ENCODE measurements around the gene FAM131C.
"Not testable (repeated sequence)": the region's sequence is repeated elsewhere in the genome, so short reads cannot be mapped to it uniquely, and the experiment has no call there.

FAM131C gene

DNA sequence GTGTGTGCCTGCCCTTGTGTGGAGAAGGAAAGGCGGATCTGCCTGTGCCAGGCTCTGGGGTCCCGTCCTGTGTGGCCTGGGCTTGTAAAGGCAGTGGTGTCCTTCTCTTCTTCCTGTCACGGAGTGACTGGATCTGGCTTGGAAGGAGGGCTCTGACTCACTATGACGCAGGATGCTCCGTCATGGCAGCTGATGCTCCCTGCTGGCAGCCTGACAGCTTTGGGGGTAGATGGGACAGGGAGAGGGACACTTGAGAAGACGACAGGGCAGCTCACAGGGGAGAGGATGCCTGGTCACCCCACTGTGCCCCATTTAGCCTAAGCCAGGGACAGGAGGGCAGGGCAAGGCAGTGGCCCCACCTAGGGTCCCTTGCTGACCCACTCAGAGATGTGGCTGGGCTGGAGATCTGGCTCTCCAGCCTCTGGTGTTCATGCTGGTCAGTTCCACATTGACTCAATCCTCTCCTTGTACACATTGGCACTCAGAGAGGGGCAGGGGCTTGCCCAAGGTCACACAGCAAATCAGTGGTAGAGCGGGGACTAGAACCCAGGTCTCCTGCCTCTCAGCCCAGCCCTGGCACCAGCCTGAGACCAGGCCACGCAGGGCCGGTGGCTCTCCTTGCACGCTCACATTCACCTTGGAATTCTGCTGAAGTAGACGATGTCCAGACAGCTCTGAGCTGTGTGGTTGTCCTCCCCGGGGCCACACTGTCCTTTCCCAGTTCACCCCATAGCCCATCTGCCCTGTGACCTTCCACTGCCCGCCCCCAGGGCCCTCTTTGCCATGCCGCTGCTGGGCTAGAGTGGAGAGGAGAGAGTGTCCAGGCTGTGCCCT, 2.8 kb upstream of the FAM131C start:
- DNase-seq: no peak

- no peak for DNase-seq
Measured at GRCh38 chr1:16075337-16076030, 2.0 kb upstream of the FAM131C start.

GRCh38 chr1:16074217-16074616, 766 bp upstream of the FAM131C start:
- no peak for DNase-seq

DNA sequence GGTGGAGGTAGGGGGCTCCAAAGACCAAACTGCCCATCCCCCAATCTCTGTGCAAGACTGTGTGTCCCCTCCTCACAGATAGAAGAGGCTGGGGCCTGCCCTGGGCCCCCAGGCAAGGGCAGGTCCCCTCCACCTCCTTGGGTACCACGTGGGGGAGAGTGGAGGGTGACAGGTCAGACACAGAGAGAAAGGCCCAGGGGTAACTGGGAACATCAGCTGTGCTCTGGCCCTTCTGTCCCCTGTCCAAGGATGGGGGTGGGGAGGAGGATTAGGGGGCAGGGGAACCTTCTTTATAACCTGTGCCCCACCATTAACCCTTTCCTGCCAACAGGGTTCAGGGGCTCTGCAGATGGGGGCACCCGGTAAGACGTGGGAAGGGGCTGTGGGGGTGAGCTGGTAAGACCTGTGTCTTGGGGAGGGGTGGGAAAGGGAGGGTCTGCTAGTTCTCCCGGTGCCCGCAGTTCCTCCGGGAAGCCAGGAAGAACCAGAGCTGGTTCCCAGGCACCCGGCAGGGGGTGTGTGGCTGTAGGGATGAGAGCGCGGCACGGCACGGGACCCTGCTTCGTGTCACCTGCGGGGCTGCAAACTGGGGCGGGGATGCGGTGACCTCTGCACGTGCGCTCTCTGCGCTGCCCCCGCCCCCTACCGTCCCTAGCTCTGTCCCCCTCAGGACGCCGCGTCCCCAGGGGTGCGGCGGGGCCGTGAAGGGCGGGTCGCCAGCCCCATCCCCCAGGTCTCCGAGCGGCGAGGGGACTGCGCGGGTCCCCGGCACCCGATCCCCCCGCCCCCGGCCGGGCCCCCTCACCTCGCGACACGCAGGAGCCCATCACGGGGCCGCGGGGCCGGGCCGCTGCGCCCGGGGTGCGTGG, 601 bp downstream of the FAM131C start:
- no peak for DNase-seq

GRCh38 chr1:16072095-16072494, 1.4 kb downstream of the FAM131C start:
- DNase-seq: no peak

DNA sequence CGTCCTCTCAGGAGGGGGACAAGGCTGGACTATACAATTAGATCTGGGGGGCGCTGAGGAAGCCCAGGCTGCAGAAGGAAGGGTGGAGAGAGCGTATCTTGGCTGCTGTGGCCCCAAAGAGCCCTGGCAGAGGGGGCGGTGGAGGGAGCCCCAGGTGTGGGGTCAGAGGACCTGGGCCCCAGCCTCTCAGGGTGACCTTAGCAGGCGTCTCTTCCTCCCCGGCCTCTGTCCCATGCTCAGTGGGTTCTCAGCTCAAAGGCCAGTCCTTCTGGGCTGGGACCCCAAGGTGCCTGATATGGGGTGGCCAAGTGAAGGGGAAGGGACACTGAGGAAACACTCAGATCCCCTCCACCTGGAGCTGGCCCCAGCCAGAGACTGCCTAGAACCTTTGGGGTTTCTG, 1.8 kb downstream of the FAM131C start:
- no peak for DNase-seq

DNA sequence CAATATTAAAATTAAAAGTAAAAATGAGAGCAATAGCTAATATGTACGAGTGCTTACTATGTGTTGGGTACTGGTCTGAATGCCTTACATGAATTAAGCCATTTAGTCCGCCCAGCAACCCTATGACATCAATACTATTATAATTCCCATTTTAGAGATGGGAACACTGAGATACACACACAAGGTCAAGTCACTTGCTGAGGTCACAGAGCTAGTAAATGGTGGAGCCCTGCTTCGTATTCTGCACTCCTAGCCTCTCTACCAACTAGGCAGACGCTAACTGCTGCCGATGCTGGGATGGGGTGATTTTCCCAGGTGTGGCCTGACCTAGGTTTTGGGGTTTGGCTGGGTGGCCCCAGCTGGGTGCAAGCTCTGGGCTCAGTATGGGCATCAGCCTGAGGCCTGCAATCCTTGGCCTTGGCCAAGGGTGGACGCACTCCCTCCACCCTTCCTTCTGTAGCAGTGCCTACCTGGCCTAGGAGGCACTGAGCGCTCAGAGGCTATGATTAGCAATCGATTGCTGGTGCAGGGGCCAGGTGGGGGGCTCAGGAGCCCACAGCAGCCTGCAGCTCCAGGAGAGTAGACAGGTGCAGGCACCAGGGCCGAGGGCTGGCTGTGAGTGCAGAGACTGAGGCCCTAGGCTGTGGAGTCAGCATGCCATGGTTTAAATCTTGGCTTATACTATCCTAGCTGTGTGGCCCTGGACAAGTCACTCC, 2.7 kb downstream of the FAM131C start:
- no peak for DNase-seq

DNA sequence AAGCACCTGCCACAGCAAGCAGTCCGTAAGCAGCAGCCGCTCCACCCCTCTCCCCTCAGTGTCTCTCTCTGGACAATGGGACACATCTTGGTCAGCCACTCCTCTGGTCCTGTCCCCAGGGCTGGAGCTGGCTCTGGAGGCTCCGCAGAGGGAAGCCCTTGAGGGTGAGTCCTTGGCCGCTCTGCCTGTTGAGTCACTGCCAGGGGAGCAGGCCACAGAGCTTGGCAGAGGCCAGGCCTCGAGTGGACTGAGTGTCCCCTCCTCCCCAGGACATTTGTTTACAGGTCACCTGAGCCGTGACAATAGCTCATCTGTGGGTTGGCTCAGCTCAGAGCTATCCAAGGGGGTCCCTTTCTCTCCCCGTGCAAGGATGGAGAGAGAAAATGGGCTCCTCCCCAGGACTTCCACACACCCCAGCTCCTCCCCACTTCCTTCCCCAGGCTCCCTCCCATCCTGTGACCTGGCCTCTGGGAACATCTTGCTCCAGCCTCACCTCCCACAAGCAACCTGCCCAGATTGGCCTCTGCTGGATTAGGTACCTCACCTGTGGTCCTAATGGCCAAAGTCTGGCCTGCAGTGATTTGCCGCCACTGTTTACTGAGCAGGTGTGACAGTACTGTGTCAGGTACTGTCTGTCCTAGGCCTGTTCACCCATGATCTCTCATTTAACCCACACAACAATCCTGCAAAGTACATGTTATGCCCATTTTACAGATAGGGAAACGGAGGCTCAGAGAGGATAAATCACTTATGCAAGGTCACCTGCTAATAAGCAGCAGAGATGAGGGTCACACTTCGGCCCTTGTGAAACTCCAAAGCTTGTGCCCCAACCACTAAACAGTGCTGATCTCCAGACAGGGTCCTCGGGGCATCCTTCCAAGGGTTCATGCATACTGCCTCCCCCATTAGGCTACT, 4.8 kb downstream of the FAM131C start:
- no peak for DNase-seq

DNA sequence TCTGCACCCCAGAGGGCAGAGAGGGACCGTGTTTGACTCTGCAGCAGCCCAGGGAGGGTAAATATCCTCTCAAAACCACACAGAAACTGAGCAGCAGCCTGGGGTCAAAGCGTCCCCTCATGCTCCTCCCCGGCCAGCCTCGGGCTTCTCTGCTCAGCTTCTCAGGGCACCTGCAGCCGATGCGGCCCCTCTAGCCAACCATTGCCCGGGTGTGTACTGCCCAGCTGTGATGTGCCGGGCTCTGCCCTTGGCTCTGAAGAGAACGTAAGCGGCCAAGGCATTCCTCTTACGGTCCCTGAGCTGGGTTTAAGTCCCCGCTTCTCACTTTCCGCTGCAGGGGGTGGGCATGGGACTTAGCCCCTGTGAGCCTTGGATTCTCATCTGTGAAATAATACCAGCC, 5.5 kb downstream of the FAM131C start:
- no peak for DNase-seq

- DNase-seq: no peak
Measured at GRCh38 chr1:16067127-16067768, 6.2 kb downstream of the FAM131C start.

DNA sequence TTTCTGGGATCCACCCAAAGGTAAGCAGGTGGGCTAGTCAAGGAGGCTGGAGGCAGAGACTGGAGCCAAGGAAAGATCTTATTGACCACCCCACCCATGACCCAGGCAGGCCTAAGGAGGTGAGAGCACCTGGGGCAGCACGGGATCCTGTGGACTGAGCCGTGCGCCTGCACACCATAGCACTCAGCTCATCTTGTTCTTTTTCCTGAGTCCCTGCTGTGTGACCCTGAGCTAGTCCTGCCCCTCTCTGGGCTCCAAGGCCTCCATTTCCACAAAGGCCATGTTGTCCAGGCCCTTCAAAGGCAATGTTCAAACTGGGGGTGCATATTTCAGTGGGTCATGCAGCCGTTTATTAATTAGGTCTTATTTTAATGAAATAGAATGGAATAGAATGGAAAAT, 7.2 kb downstream of the FAM131C start:
- no peak for DNase-seq

GRCh38 chr1:16065269-16065576, 8.2 kb downstream of the FAM131C start:
- no peak for DNase-seq

- DNase-seq: no peak
Measured at GRCh38 chr1:16064536-16065268, 8.7 kb downstream of the FAM131C start.

GRCh38 chr1:16063921-16064320, 9.5 kb downstream of the FAM131C start:
- no peak for DNase-seq

GRCh38 chr1:16063226-16063829, 10.1 kb downstream of the FAM131C start:
- DNase-seq: no peak

- not testable (repeated sequence) for DNase-seq
Measured at GRCh38 chr1:16062687-16063075, 10.8 kb downstream of the FAM131C start.

GRCh38 chr1:16061989-16062686, 11.3 kb downstream of the FAM131C start:
- DNase-seq: not testable (repeated sequence)

- DNase-seq: no peak
Measured at GRCh38 chr1:16061266-16061665, 12.2 kb downstream of the FAM131C start.

GRCh38 chr1:16058394-16059120, 14.9 kb downstream of the FAM131C start:
- DNase-seq: not testable (repeated sequence)

Data from right forelimb (tissue), 1 donor.